H1 (cell line): ENCODE results near the gene DNAJC11. TPM values are rescaled to one million over a fixed set of nuclear protein-coding genes. Genes with fewer than 3 reads are reported as not detected.

Source experiments
- CTCF ChIA-PET: fragments of 300-600 bp; sonication (Branson Sonifier 250); formaldehyde crosslinking; loops from one replicate; lab custom pipeline; 2021; ENCODE audit not compliant: partially characterized antibody; lab: Charles Lee
- POLR2A ChIA-PET: fragments of 300-600 bp; sonication (Branson Sonifier 250); formaldehyde crosslinking; loops from one replicate; lab custom pipeline; 2021; ENCODE audit warnings: inconsistent platforms; ENCODE audit not compliant: partially characterized antibody; lab: Charles Lee
- DNase-seq, 2 experiments: peaks; one replicate each; pipeline versions ENCODE4 v3.0.0 to v3.0.0-alpha.2; 2010 to 2022; ENCODE audit warnings: low spot score in 2 of 2, low read depth in 1 of 2, mixed read lengths in 1 of 2
- FAIRE-seq: peaks from 2 replicates; lab custom pipeline; 2011; peaks lifted over from hg19 to GRCh38; lab: Jason Lieb, UNC
- H2AFZ ChIP-seq: 2 replicates; pipeline ENCODE4 v1.8.1; 2012; ENCODE audit warnings: low read length, inconsistent platforms
- H2AK5ac ChIP-seq: 2 replicates; pipeline ENCODE4 v1.6.1; 2013; ENCODE audit warnings: low read depth, low read length
- H2BK120ac ChIP-seq: replicated peaks from 2 replicates; pipeline ENCODE3; 2013; ENCODE audit warnings: low read depth, low read length, inconsistent platforms
- H2BK12ac ChIP-seq: 2 replicates; pipeline ENCODE4 v1.6.1; 2013; ENCODE audit warnings: low read depth, low read length
- H2BK15ac ChIP-seq: 2 replicates; pipeline ENCODE4 v1.6.1; 2013; ENCODE audit warnings: low read length
- H2BK20ac ChIP-seq: 2 replicates; pipeline ENCODE4 v1.6.1; 2013; ENCODE audit warnings: low read length
- H2BK5ac ChIP-seq: 2 replicates; pipeline ENCODE4 v1.6.1; 2013; ENCODE audit warnings: low read depth, low read length
- H3K14ac ChIP-seq: 2 replicates; pipeline ENCODE4 v1.6.1; 2013; ENCODE audit warnings: inconsistent platforms; ENCODE audit not compliant: insufficient read length
- H3K18ac ChIP-seq: 2 replicates; pipeline ENCODE4 v1.6.1; 2013; ENCODE audit warnings: low read length; ENCODE audit errors: extremely low read depth
- H3K23ac ChIP-seq: 2 replicates; pipeline ENCODE4 v1.6.1; 2013; ENCODE audit warnings: inconsistent platforms; ENCODE audit not compliant: insufficient read length
- H3K23me2 ChIP-seq: 2 replicates; pipeline ENCODE4 v1.6.1; 2013; ENCODE audit warnings: low read depth, low read length
- H3K27ac ChIP-seq: 2 replicates; pipeline ENCODE4 v1.6.1; 2011; ENCODE audit warnings: low read depth, low read length, inconsistent platforms
- H3K27me3 ChIP-seq, 4 experiments: replicated peaks in 1 of 4; 1 replicate in 1 of 4; 2 replicates in 3 of 4; pipeline versions ENCODE4 v1.6.1 to v1.8.1; 2011 to 2013; ENCODE audit warnings: low read length in 3 of 4, mild to moderate bottlenecking in 3 of 4, inconsistent platforms in 2 of 4, mixed read lengths in 2 of 4, moderate library complexity in 1 of 4; ENCODE audit not compliant: control insufficient read depth in 3 of 4, insufficient read depth in 3 of 4; ENCODE audit errors: extremely low read depth in 1 of 4
- H3K36me3 ChIP-seq, 4 experiments: 2 replicates each; pipeline versions ENCODE4 v1.6.1 to v1.8.1; 2011 to 2013; ENCODE audit warnings: mild to moderate bottlenecking in 4 of 4, low read length in 3 of 4, moderate library complexity in 2 of 4, control low read depth in 1 of 4, inconsistent platforms in 1 of 4; ENCODE audit not compliant: insufficient read depth in 4 of 4, control insufficient read depth in 2 of 4
- H3K4ac ChIP-seq: replicated peaks from 2 replicates; pipeline ENCODE3; 2013; ENCODE audit warnings: low read length, low read depth, mixed read lengths, inconsistent platforms; ENCODE audit not compliant: insufficient read length
- H3K4me1 ChIP-seq, 4 experiments: replicated peaks in 1 of 4; 1 replicate in 1 of 4; 2 replicates in 3 of 4; pipeline versions ENCODE4 v1.6.1 to v1.8.1; 2011 to 2013; ENCODE audit warnings: low read length in 3 of 4, inconsistent platforms in 2 of 4, mixed read lengths in 1 of 4; ENCODE audit not compliant: insufficient read depth in 4 of 4, control insufficient read depth in 3 of 4
- H3K4me2 ChIP-seq, 2 experiments: 2 replicates each; pipeline versions ENCODE4 v1.6.1 to v1.8.1; 2011 to 2013; ENCODE audit warnings: low read depth in 2 of 2, low read length in 2 of 2, control low read depth in 1 of 2, inconsistent platforms in 1 of 2, mild to moderate bottlenecking in 1 of 2; ENCODE audit not compliant: insufficient read depth in 1 of 2
- H3K4me3 ChIP-seq, 4 experiments: fragments of 200-600, 300-600 bp in 1 of 4; sonication (generic), shearing (Covaris generic), sonication (Bioruptor Twin) in 1 of 4; 2 replicates each; pipeline versions ENCODE4 v1.5.1 to v1.8.1; 2011 to 2016; ENCODE audit warnings: low read length in 4 of 4, low read depth in 3 of 4, control low read depth in 2 of 4, inconsistent platforms in 2 of 4, mild to moderate bottlenecking in 2 of 4, mixed read lengths in 1 of 4, moderate library complexity in 1 of 4; ENCODE audit not compliant: insufficient read depth in 2 of 4; ENCODE audit errors: extremely low read depth in 1 of 4
- H3K56ac ChIP-seq: replicated peaks from 2 replicates; pipeline ENCODE3; 2013; ENCODE audit warnings: low read depth, mild to moderate bottlenecking, mixed read lengths, low read length, inconsistent platforms; ENCODE audit not compliant: insufficient read length
- H3K79me1 ChIP-seq: 2 replicates; pipeline ENCODE4 v1.6.1; 2013; ENCODE audit warnings: low read depth, low read length, control low read depth
- H3K79me2 ChIP-seq, 2 experiments: 2 replicates each; pipeline versions ENCODE4 v1.6.1 to v1.8.1; 2012 to 2013; ENCODE audit warnings: low read length in 2 of 2, mild to moderate bottlenecking in 2 of 2, inconsistent platforms in 1 of 2; ENCODE audit not compliant: insufficient read depth in 2 of 2, control insufficient read depth in 1 of 2
- H3K9ac ChIP-seq, 4 experiments: replicated peaks in 1 of 4; 1 replicate in 1 of 4; 2 replicates in 3 of 4; pipeline versions ENCODE4 v1.6.1 to v1.8.1; 2011 to 2013; ENCODE audit warnings: low read depth in 3 of 4, low read length in 3 of 4, control low read depth in 2 of 4, mild to moderate bottlenecking in 2 of 4, moderate library complexity in 2 of 4, inconsistent platforms in 1 of 4; ENCODE audit errors: extremely low read depth in 1 of 4
- H3K9me3 ChIP-seq, 2 experiments: 2 replicates each; pipeline versions ENCODE4 v1.6.1 to v1.8.1; 2012 to 2013; ENCODE audit warnings: mild to moderate bottlenecking in 2 of 2, moderate library complexity in 2 of 2, control low read depth in 1 of 2, inconsistent platforms in 1 of 2, low read depth in 1 of 2, low read length in 1 of 2, mixed read lengths in 1 of 2; ENCODE audit not compliant: insufficient read depth in 2 of 2
- H4K20me1 ChIP-seq, 2 experiments: replicated peaks in 1 of 2; 2 replicates each; pipeline versions ENCODE3 to v1.8.1; 2011 to 2013; ENCODE audit warnings: inconsistent platforms in 2 of 2, low read length in 2 of 2, mild to moderate bottlenecking in 1 of 2; ENCODE audit not compliant: insufficient read depth in 2 of 2, control insufficient read depth in 1 of 2
- H4K5ac ChIP-seq: 2 replicates; pipeline ENCODE4 v1.6.1; 2013; ENCODE audit warnings: low read length, low read depth, mixed read lengths, inconsistent platforms; ENCODE audit not compliant: insufficient read length
- H4K8ac ChIP-seq: 2 replicates; pipeline ENCODE4 v1.8.0; 2013; ENCODE audit warnings: mild to moderate bottlenecking, moderate library complexity, low read length, inconsistent platforms; ENCODE audit not compliant: insufficient read depth; ENCODE audit errors: extremely low read depth
- H4K91ac ChIP-seq: replicated peaks from 2 replicates; pipeline ENCODE3; 2013; ENCODE audit warnings: low read length, mixed read lengths, inconsistent platforms; ENCODE audit not compliant: insufficient read length
- BACH1 ChIP-seq: IDR thresholded peaks from 2 replicates; pipeline ENCODE4 v1.6.1; 2012; ENCODE audit warnings: low read length, improper control_type of control experiment
- CBX5 ChIP-seq: fragments of 300-800, 300-1000 bp; sonication (generic); IDR thresholded peaks from 2 replicates; pipeline ENCODE4 v1.7.1; 2016; ENCODE audit warnings: antibody characterized with exemption, low read length, low read depth
- CBX8 ChIP-seq: fragments of 300-800, 300-1000 bp; sonication (generic); IDR thresholded peaks from 2 replicates; pipeline ENCODE4 v1.7.1; 2016; ENCODE audit warnings: low read depth, low read length, borderline replicate concordance
- EZH2 ChIP-seq: fragments of 200-600 bp; sonication (generic); IDR thresholded peaks from 2 replicates; pipeline ENCODE4 v1.7.1; 2012; ENCODE audit warnings: low read depth, mild to moderate bottlenecking, moderate library complexity, low read length, inconsistent platforms; ENCODE audit not compliant: severe bottlenecking
- JUND ChIP-seq: IDR thresholded peaks from 2 replicates; pipeline ENCODE4 v1.6.1; 2011; ENCODE audit warnings: mild to moderate bottlenecking, improper control_type of control experiment, low read length
- POLR2A ChIP-seq, 2 experiments: IDR thresholded peaks; 1 replicate in 1 of 2; 2 replicates in 1 of 2; pipeline ENCODE4 v1.6.1; 2011; ENCODE audit warnings: low read depth in 2 of 2, low read length in 2 of 2, mild to moderate bottlenecking in 2 of 2; ENCODE audit errors: control extremely low read depth in 1 of 2
- POLR2AphosphoS5 ChIP-seq: IDR thresholded peaks from 2 replicates; pipeline ENCODE4 v1.6.1; 2011; ENCODE audit warnings: low read depth, low read length
- RFX5 ChIP-seq: IDR thresholded peaks from 2 replicates; pipeline ENCODE4 v1.6.1; 2011; ENCODE audit warnings: low read depth, low read length, improper control_type of control experiment, borderline replicate concordance
- SIRT6 ChIP-seq: IDR thresholded peaks from one replicate; pipeline ENCODE4 v1.7.1; 2012; ENCODE audit warnings: low read length, inconsistent platforms
- SP1 ChIP-seq: IDR thresholded peaks from 2 replicates; pipeline ENCODE4 v1.6.1; 2011; ENCODE audit warnings: low read depth, low read length
- SP4 ChIP-seq: IDR thresholded peaks from 2 replicates; pipeline ENCODE4 v1.6.1; 2012; ENCODE audit warnings: low read length, inconsistent platforms
- TBP ChIP-seq: IDR thresholded peaks from 2 replicates; pipeline ENCODE4 v1.6.1; 2011; ENCODE audit warnings: low read depth, low read length, improper control_type of control experiment
- WGBS, 2 experiments: shearing (Covaris generic) in 1 of 2; methylation state at CpG; one replicate each; pipeline versions ENCODE4 v1.1.6 to v1.1.7; 2013 to 2015; ENCODE audit warnings: low lambda C conversion rate in 2 of 2, mixed read lengths in 2 of 2, inconsistent platforms in 1 of 2, low coverage in 1 of 2, missing lambda C conversion rate in 1 of 2; ENCODE audit not compliant: insufficient replicate concordance in 2 of 2, insufficient coverage in 1 of 2, insufficient read length in 1 of 2; ENCODE audit errors: extremely low coverage in 1 of 2, missing lambda C conversion rate in 1 of 2; 5-methylcytosine and 5-hydroxymethylcytosine counted together
- polyA plus RNA-seq, 7 experiments: library from polyadenylated mRNA; depleted of rRNA in 3 of 7; stranded (reverse) in 5 of 7; unstranded in 2 of 7; fragments of >200 nt in 5 of 7; fragments of 200-250 nt in 2 of 7; gene quantifications; 1 replicate in 5 of 7; 2 replicates in 1 of 7; 4 replicates in 1 of 7; pipeline versions ENCODE4 v1.2.1 to v1.2.3, GENCODE V29; 2011 to 2013; ENCODE audit warnings: missing spikeins in 2 of 7, mixed read lengths in 2 of 7
- total RNA-seq: library from RNA; stranded (reverse); fragmentation: NEBNext Ultra II Directional; extraction: Animal tissue kit (Norgen Biotek cat#: 25700); gene quantifications from 2 replicates; pipeline ENCODE4 v1.2.1, GENCODE V29; 2021
- TF ChIP-seq, protein P1 (sequence below): IDR thresholded peaks from 2 replicates; pipeline ENCODE4 v1.6.1; 2012; ENCODE audit warnings: low read length, inconsistent platforms

The DNAJC11 gene
- total and polyA plus RNA-seq, 2 of the 8 experiments (the other 6 are each of a cell fraction or from before 2014, with no cell fraction given): 43.9 to 90.9 TPM

- Histone ChIP-seq H3K4me3 (no peak overlapping the region), H3K9me3 (no peaks in the 10 kb centered on the region), H2BK15ac (no peak overlapping the region), H4K20me1 (peaks cover 2 to 25% of the 10 kb centered on the region in 2 experiments), H3K4ac (no peak overlapping the region), H3K56ac (no peak overlapping the region), H2BK20ac (no peak overlapping the region), H3K4me1 (peaks cover 0 to under 1% (median under 1%) of the 10 kb centered on the region in 4 experiments; a peak in 3 of 7 replicates), H4K8ac (no peak overlapping the region), H4K5ac (no peak overlapping the region), H3K4me2 (no peak overlapping the region), H3K23me2 (no peaks in the 10 kb centered on the region), H3K18ac (no peak overlapping the region), H3K27ac (no peak overlapping the region), H2AK5ac (no peak overlapping the region), H3K36me3 (peaks cover 0 to 27% (median 4%) of the 10 kb centered on the region in 4 experiments; a peak in 6 of 8 replicates), H3K27me3 (no peaks in the 10 kb centered on the region), H3K9ac (no peak overlapping the region), H2BK5ac (no peak overlapping the region), H3K79me1 (peaks cover 4% of the 10 kb centered on the region), H2BK12ac (no peak overlapping the region), H2AFZ (no peak overlapping the region), H3K14ac (no peak overlapping the region), H4K91ac (no peak overlapping the region), H3K23ac (no peak overlapping the region), H3K79me2 (peaks cover 0 to 8% of the 10 kb centered on the region in 2 experiments; a peak in 1 of 4 replicates), H2BK120ac (no peak overlapping the region)
- ChIA-PET POLR2A (interaction anchor here (1.3 to 17.4 kb wide), 4 partner anchors 14 to 49 kb away, joined by 4 to 196 read pairs (median 4); partner anchors contain the start of genes KLHL21, NOL9, TAS1R1 and THAP3), CTCF (interaction anchor here (1.8 kb wide), 1 partner anchor 31 kb away, joined by 6 read pairs; the partner anchor contains the start of genes NOL9 and TAS1R1)
- DNase-seq: no peak
- 89% methylated on average over 7 of the region's 7 CpGs; no CpG with 5 or more reads in 1 of the 2 experiments for WGBS, 2 experiments
- no peak for FAIRE-seq
- TF ChIP-seq SP1: no peak
- TF ChIP-seq BACH1: no peak
- no peak for TF ChIP-seq CBX5
- TF ChIP-seq TBP: no peak
- no peak for TF ChIP-seq EZH2
- TF ChIP-seq CBX8: no peak
- TF ChIP-seq SIRT6: no peak
- TF ChIP-seq POLR2A (IDR thresholded peaks at IDR 0.05; ENCODE audit: control extremely low read depth in 1 of 2, low read depth in 2 of 2, low read length in 2 of 2): no peak
- no peak for TF ChIP-seq JUND
- TF ChIP-seq, protein P1, sequence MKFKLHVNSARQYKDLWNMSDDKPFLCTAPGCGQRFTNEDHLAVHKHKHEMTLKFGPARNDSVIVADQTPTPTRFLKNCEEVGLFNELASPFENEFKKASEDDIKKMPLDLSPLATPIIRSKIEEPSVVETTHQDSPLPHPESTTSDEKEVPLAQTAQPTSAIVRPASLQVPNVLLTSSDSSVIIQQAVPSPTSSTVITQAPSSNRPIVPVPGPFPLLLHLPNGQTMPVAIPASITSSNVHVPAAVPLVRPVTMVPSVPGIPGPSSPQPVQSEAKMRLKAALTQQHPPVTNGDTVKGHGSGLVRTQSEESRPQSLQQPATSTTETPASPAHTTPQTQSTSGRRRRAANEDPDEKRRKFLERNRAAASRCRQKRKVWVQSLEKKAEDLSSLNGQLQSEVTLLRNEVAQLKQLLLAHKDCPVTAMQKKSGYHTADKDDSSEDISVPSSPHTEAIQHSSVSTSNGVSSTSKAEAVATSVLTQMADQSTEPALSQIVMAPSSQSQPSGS: no peak
- TF ChIP-seq RFX5: no peak
- TF ChIP-seq SP4: no peak
- no peak for TF ChIP-seq POLR2AphosphoS5
Observed at GRCh38 chr1:6585841-6586240, 115.8 kb downstream of the DNAJC11 start.
